Natural killer cell (primary cell): ENCODE results near the gene UTS2R. TPM values are rescaled to one million over a fixed set of nuclear protein-coding genes. Genes with fewer than 3 reads are reported as not detected.
"Not testable (repeated sequence)": the region's sequence is repeated elsewhere in the genome, so short reads cannot be mapped to it uniquely, and the experiment has no call there.

Source experiments
- ATAC-seq, 3 donors: fragments of 150-1000 bp in 2 of 3; fragments of 200-7000 bp in 1 of 3; cut with Tn5 transposase; 1 replicate in 1 of 3; 2 replicates in 2 of 3; pipeline ENCODE4 v1.10.0; 2021; ENCODE audit warnings: mild to moderate bottlenecking in 2 of 3, moderate library complexity in 2 of 3
- DNase-seq, 2 donors: peaks; one replicate each; pipeline versions ENCODE4 v3.0.0 to v3.0.0-alpha.2; 2013 to 2021; ENCODE audit warnings: mixed read lengths in 1 of 2
- H3K27ac ChIP-seq: one replicate; pipeline ENCODE4 v1.5.1; 2013; ENCODE audit warnings: mild to moderate bottlenecking, low read length
- H3K27me3 ChIP-seq: one replicate; pipeline ENCODE4 v1.6.1; 2013; ENCODE audit warnings: low read length; ENCODE audit not compliant: control insufficient read depth, insufficient read depth
- H3K36me3 ChIP-seq: one replicate; pipeline ENCODE4 v1.6.1; 2013; ENCODE audit warnings: low read length; ENCODE audit not compliant: control insufficient read depth, insufficient read depth
- H3K4me1 ChIP-seq: one replicate; pipeline ENCODE4 v1.6.1; 2013; ENCODE audit warnings: low read length; ENCODE audit not compliant: control insufficient read depth, insufficient read depth
- H3K4me3 ChIP-seq: one replicate; pipeline ENCODE4 v1.5.1; 2013; ENCODE audit warnings: low read length
- H3K9me3 ChIP-seq: one replicate; pipeline ENCODE4 v1.6.1; 2013; ENCODE audit warnings: low read length; ENCODE audit not compliant: control insufficient read depth, insufficient read depth
- H3K27ac Mint-ChIP-seq, 2 donors: one replicate each; pipeline ENCODE4 v1.8.0; 2022; ENCODE audit warnings: mild to moderate bottlenecking in 2 of 2, mixed read lengths in 2 of 2, moderate library complexity in 1 of 2
- H3K27me3 Mint-ChIP-seq, 2 donors: one replicate each; pipeline ENCODE4 v1.8.0; 2022; ENCODE audit warnings: low read depth in 2 of 2, mixed read lengths in 2 of 2
- H3K36me3 Mint-ChIP-seq: one replicate; pipeline ENCODE4 v1.8.0; 2022; ENCODE audit warnings: mixed read lengths
- H3K4me1 Mint-ChIP-seq, 2 donors: one replicate each; pipeline ENCODE4 v1.8.0; 2022; ENCODE audit warnings: mixed read lengths in 2 of 2
- H3K4me3 Mint-ChIP-seq: one replicate; pipeline ENCODE4 v1.8.0; 2022; ENCODE audit warnings: mild to moderate bottlenecking, moderate library complexity, mixed read lengths
- H3K9me3 Mint-ChIP-seq, 2 donors: one replicate each; pipeline ENCODE4 v1.8.0; 2022; ENCODE audit warnings: mixed read lengths in 2 of 2
- WGBS: methylation state at CpG from one replicate; pipeline ENCODE4 v1.1.7; 2013; ENCODE audit warnings: missing lambda C conversion rate; ENCODE audit not compliant: insufficient coverage; 5-methylcytosine and 5-hydroxymethylcytosine counted together
- intact Hi-C: fragments of 100-400 bp; cut with micrococcal nuclease; formaldehyde crosslinking; loops from one replicate; pipeline ENCODE4 v1.14.2; 2022
- total RNA-seq, 4 donors: library from RNA; stranded (reverse); fragments of 120-200 nt in 1 of 4; gene quantifications; one replicate each; pipeline versions ENCODE4 v1.2.3 to v1.2.4, GENCODE V29; 2013 to 2022
- TF ChIP-seq, protein P1 (sequence below): fragments of 200-600 bp; IDR thresholded peaks from one replicate; pipeline ENCODE4 v1.8.0; 2022; ENCODE audit warnings: antibody characterized with exemption

Gene UTS2R
- total RNA-seq, 3 donors from 2014 or later (not counting 1 experiment from before 2014, with no cell fraction given): 0.28 TPM; not detected in 2

DNA sequence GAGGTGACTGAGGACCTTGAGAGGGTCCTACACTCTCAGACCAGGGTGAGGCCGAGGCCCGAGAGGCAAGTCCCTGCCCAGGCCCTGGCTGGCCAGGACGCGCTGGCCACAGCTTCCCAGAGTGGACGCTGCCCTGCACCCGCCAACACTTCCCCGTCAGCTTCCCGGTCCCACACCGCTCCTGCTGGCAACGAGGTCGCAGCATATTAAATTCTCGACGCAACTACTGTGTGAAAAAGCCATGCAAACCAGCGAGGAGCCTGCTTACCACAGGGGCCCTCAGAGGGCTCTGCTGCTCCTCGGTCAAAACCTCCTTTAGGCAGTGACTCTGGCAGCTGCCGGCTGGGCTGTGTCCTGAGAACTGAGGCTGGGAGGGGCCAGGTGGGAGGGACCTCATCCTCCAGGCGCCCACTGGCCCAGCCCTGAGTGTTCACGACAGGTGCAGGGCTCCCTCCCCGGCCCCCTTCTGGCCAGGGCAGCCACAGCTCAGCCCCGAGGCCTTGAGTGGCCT, 14.7 kb upstream of the UTS2R start:
- intact Hi-C loops: no loop called here
- Mint-ChIP-seq H3K4me1 (peaks cover 4 to 10% of the 10 kb centered on the region in 2 donors), H3K36me3 (no peaks in the 10 kb centered on the region), H3K4me3 (no peak overlapping the region), H3K27me3 (peaks cover 6 to 11% of the 10 kb centered on the region in 2 donors), H3K9me3 (no peaks in the 10 kb centered on the region), H3K27ac (no peak overlapping the region)
- Histone ChIP-seq H3K27me3 (no peaks in the 10 kb centered on the region), H3K9me3 (no peaks in the 10 kb centered on the region), H3K27ac (no peak overlapping the region), H3K4me3 (no peak overlapping the region), H3K4me1 (peaks cover 8% of the 10 kb centered on the region), H3K36me3 (no peaks in the 10 kb centered on the region)
- DNase-seq (no peak), ATAC-seq (no peak)
- 78% methylated on average over 20 of the region's 20 CpGs for WGBS
- TF ChIP-seq, protein P1, sequence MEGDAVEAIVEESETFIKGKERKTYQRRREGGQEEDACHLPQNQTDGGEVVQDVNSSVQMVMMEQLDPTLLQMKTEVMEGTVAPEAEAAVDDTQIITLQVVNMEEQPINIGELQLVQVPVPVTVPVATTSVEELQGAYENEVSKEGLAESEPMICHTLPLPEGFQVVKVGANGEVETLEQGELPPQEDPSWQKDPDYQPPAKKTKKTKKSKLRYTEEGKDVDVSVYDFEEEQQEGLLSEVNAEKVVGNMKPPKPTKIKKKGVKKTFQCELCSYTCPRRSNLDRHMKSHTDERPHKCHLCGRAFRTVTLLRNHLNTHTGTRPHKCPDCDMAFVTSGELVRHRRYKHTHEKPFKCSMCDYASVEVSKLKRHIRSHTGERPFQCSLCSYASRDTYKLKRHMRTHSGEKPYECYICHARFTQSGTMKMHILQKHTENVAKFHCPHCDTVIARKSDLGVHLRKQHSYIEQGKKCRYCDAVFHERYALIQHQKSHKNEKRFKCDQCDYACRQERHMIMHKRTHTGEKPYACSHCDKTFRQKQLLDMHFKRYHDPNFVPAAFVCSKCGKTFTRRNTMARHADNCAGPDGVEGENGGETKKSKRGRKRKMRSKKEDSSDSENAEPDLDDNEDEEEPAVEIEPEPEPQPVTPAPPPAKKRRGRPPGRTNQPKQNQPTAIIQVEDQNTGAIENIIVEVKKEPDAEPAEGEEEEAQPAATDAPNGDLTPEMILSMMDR: no peak

DNA sequence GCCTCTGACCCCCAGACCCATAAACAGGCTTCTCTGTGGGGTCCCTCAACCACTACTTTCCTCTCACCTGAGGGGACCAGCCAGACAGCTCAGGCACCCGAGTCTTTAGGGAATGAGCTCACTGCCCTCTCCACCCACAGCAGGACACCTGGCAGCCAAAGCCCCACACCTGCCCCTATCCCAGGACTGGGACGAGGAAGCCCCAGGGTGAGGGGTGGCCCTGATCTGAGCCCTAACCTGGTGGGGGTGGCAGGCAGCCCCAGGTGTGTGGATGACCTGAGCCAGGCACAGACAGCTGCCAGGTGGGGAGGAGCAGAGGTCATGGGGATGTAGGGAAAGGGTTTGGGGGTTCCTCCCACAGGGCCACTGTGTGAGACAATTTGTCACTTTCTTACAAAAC, 14.2 kb upstream of the UTS2R start:
- H3K9me3 ChIP-seq: no peaks in the 10 kb centered on the region
- 82% methylated on average over 2 of the region's 2 CpGs for WGBS
- H3K27ac Mint-ChIP-seq: no peak overlapping the region

DNA sequence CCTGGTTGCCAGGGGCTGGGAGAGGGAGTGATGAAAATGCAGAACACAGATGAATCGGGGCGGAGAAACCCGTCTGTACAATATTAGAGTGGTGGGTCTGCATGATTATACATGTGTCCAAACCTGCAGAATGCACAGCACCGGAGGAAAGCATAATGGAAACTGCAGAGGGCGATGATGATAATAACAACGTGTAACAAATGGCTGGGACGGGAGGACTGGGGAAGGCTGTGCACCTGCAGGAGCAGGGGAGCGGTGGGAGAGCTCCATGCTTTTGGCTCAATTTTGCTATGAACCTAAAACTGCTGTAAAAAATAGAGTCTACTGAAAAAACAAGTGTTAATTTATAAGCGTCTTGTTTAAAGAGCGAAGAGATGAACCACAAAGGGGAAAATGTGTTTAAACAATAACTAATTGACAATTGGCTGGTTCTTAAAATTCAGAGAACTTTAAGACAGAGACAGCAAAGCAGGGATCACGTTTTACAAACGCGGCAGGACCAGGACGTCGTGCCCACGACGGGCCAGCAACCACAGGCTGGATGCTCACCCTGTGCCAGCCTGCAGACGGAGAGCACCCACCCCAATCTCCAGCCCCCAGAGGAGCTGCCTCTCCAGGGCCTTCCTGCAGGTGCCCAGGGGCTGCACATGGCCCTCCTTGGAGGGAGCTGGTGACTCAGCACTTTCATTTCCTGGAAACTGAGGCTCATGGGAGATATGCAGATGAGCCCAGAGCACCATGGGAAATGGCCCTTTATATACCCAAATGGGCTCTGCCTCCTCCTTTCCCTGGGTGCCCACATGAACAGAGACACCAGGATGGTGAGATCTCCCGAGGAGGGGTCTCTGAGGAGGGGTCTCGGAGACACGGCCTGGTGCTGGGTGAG, 12.9 kb upstream of the UTS2R start, which contains the start of gene TEX19:
Gene TEX19 (plus strand): TSS at position 783 of the 886 bp plus-strand sequence. CDS start 2,904 bp downstream, outside the sequence.
- no peaks in the 10 kb centered on the region for H3K9me3 ChIP-seq
- H3K4me1 ChIP-seq: peaks cover 5% of the 10 kb centered on the region
- 61% methylated on average over 18 of the region's 21 CpGs for WGBS
- no peak within 1 kb of the TSS for H3K27ac ChIP-seq
- peak in 2 of 3 donors; percentile 53 to 54 for ATAC-seq
- H3K36me3 ChIP-seq: no peaks in the 10 kb centered on the region
- H3K9me3 Mint-ChIP-seq: no peaks in the 10 kb centered on the region
- no peak within 1 kb of the TSS for H3K4me3 Mint-ChIP-seq
- intact Hi-C loops: no loop called here
- peaks cover 6 to 11% of the 10 kb centered on the region in 2 donors for H3K27me3 Mint-ChIP-seq
- peak in 1 of 2 donors; percentile 25 for DNase-seq
- H3K36me3 Mint-ChIP-seq: no peaks in the 10 kb centered on the region
- H3K4me1 Mint-ChIP-seq: peaks cover 0 to 10% of the 10 kb centered on the region in 2 donors
- H3K4me3 ChIP-seq: no peak within 1 kb of the TSS
- TF ChIP-seq, protein P1: no peak
- H3K27me3 ChIP-seq: no peaks in the 10 kb centered on the region
- no peak within 1 kb of the TSS for H3K27ac Mint-ChIP-seq

More for the DNA sequence above, 14.2 kb upstream of the UTS2R start:
- ATAC-seq (no peak), DNase-seq (no peak)
- no peaks in the 10 kb centered on the region for H3K27me3 ChIP-seq
- H3K4me1 ChIP-seq: peaks cover 5% of the 10 kb centered on the region
- TF ChIP-seq, protein P1: no peak
- H3K36me3 Mint-ChIP-seq: no peaks in the 10 kb centered on the region
- no peak overlapping the region for H3K27ac ChIP-seq
- H3K27me3 Mint-ChIP-seq: peaks cover 6 to 11% of the 10 kb centered on the region in 2 donors
- H3K9me3 Mint-ChIP-seq: no peaks in the 10 kb centered on the region
- intact Hi-C loops: no loop called here
- H3K36me3 ChIP-seq: no peaks in the 10 kb centered on the region
- H3K4me3 Mint-ChIP-seq: no peak overlapping the region
- H3K4me3 ChIP-seq: no peak overlapping the region
- H3K4me1 Mint-ChIP-seq: peaks cover 0 to 10% of the 10 kb centered on the region in 2 donors

DNA sequence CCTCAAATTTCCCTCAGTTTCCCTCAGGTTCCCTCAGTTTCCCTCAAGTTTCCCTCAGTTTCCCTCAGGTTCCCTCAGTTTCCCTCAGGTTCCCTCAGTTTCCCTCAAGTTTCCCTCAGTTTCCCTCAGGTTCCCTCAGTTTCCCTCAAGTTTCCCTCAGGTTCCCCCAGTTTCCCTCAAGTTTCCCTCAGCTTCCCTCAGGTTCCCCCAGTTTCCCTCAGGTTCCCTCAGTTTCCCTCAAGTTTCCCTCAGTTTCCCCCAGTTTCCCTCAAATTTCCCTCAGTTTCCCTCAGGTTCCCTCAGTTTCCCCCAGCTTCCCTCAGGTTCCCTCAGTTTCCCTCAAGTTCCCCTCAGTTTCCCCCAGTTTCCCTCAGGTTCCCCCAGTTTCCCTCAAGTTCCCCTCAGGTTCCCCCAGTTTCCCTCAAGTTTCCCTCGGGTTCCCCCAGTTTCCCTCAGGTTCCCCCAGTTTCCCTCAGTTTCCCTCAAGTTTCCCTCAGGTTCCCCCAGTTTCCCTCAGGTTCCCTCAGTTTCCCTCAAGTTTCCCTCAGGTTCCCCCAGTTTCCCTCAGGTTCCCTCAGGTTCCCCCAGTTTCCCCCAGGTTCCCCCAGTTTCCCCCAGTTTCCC, 12.0 kb upstream of the UTS2R start:
- H3K36me3 Mint-ChIP-seq, intact Hi-C loops: not testable (repeated sequence)

More for the DNA sequence above, 12.0 kb upstream of the UTS2R start:
- not testable (repeated sequence) for H3K4me1 ChIP-seq, H3K9me3 ChIP-seq, H3K27ac ChIP-seq, H3K4me3 Mint-ChIP-seq, H3K4me3 ChIP-seq, ATAC-seq, H3K27me3 ChIP-seq, H3K9me3 Mint-ChIP-seq, DNase-seq, H3K27ac Mint-ChIP-seq, H3K36me3 ChIP-seq, H3K4me1 Mint-ChIP-seq
- 60% methylated on average over 1 of the region's 1 CpG for WGBS
- H3K27me3 Mint-ChIP-seq: peaks cover 6 to 11% of the 10 kb centered on the region in 2 donors
